Measurements from ENCODE around the gene RAB44.

DNA sequence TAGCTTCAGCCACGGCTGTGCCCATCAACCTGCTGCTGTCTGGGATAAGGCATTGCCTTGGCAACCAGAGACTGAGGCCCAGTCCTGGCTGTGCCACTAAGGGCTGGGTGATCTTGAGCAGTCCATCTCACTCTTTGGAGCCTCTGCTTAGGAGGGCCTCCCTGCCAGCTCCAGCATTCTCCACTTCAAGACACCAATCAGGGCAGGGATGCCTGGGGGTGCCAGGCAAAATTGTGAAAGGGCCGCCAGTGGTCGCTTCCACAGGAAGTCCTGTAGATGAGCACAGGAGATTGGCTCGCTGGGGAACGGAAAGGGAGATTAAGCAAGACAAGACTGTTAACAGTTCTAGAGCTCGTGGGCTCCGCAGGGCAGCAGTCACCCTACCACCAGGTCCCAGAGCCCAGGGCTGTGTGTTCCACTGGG lies at the start of gene RAB44:
- TF ChIP-seq CTCF (IDR thresholded peaks at IDR 0.05) (no peak), POLR2A (IDR thresholded peaks at IDR 0.05) (no peak)

All from adrenal gland (tissue), 5 donors.